Sigmoid colon (tissue), 7 donors: Measurements from ENCODE around the gene STRA8. TPM values are rescaled to one million over a fixed set of nuclear protein-coding genes. Genes with fewer than 3 reads are reported as not detected.
A peak's percentile ranks its signal among the peaks of the same experiment; 100 is the strongest.

Experiments used
- DNase-seq: peaks from one replicate; pipeline ENCODE4 v3.0.0-alpha.2; 2019
- H3K27ac ChIP-seq, 4 donors: fragments of 200-600 bp; sonication (generic); one replicate each; pipeline ENCODE4 v1.5.1; 2016 to 2019; ENCODE audit warnings: mild to moderate bottlenecking in 1 of 4
- H3K27me3 ChIP-seq, 3 donors: fragments of 200-600 bp; sonication (generic); one replicate each; pipeline ENCODE4 v1.5.1; 2019; ENCODE audit warnings: mild to moderate bottlenecking in 1 of 3
- H3K36me3 ChIP-seq, 4 donors: fragments of 200-600 bp; sonication (generic); one replicate each; pipeline ENCODE4 v1.5.1; 2016 to 2019
- H3K4me1 ChIP-seq, 4 donors: fragments of 200-600 bp; sonication (generic); one replicate each; pipeline ENCODE4 v1.5.1; 2017 to 2019
- H3K4me3 ChIP-seq, 4 donors: fragments of 200-600 bp; sonication (generic); one replicate each; pipeline ENCODE4 v1.5.1; 2017 to 2019; ENCODE audit warnings: mild to moderate bottlenecking in 2 of 4, moderate library complexity in 1 of 4
- H3K9me3 ChIP-seq, 4 donors: fragments of 200-600 bp in 3 of 4; sonication (generic) in 3 of 4; one replicate each; pipeline versions ENCODE4 v1.5.1 to v1.6.1; 2013 to 2019
- CTCF ChIP-seq, 4 experiments: fragments of 450-650 bp in 3 of 4; fragments of 200-600 bp in 1 of 4; IDR thresholded peaks; one replicate each; pipeline ENCODE4 v1.5.1; 2016 to 2019; ENCODE audit warnings: antibody characterized with exemption in 4 of 4, mild to moderate bottlenecking in 3 of 4, moderate library complexity in 2 of 4
- EP300 ChIP-seq, 4 donors: sonication (generic); formaldehyde crosslinking; IDR thresholded peaks; one replicate each; pipeline ENCODE4 v1.6.1; 2017; ENCODE audit warnings: antibody characterized with exemption in 4 of 4
- POLR2A ChIP-seq, 2 donors: fragments of 450-650 bp; IDR thresholded peaks; one replicate each; pipeline ENCODE4 v1.6.1; 2016; ENCODE audit warnings: antibody characterized with exemption in 2 of 2, mild to moderate bottlenecking in 2 of 2, moderate library complexity in 2 of 2
- POLR2AphosphoS5 ChIP-seq, 4 donors: sonication (generic); formaldehyde crosslinking; IDR thresholded peaks; one replicate each; pipeline ENCODE4 v1.6.1; 2017; ENCODE audit warnings: antibody characterized with exemption in 4 of 4
- WGBS, 2 donors: extraction: QIAGEN DNeasy Blood & Tissue Kit; methylation state at CpG; one replicate each; pipeline ENCODE4 v1.1.7; 2013; 5-methylcytosine and 5-hydroxymethylcytosine counted together
- intact Hi-C: fragments of 100-400 bp; cut with DNase I; formaldehyde crosslinking; loops from one replicate; pipeline ENCODE4 v1.15.1; 2023
- polyA plus RNA-seq, 3 donors: library from polyadenylated mRNA; stranded (reverse); fragments of 200-250 nt; gene quantifications; one replicate each; pipeline ENCODE4 v1.2.3, GENCODE V29; 2013
- total RNA-seq, 4 donors: library from RNA; depleted of rRNA; stranded (reverse); fragments of >200 nt; gene quantifications; one replicate each; pipeline ENCODE4 v1.1.0, GENCODE V29; 2016
- donor health status: healthy with polysubstance abuse.
- donor health status: Bipolar disorder and iron deficiency.
- donor health status: healthy.

The STRA8 gene
- total and polyA plus RNA-seq, 7 donors, result not detected

- WGBS, 2 donors, result 95% methylated on average over 6 of the region's 6 CpGs
- Histone ChIP-seq H3K27me3 (no peaks in the 10 kb centered on the region), H3K9me3 (no peaks in the 10 kb centered on the region), H3K4me3 (no peak overlapping the region), H3K4me1 (peaks cover 0 to 34% (median 25%) of the 10 kb centered on the region in 4 donors), H3K27ac (no peak overlapping the region), H3K36me3 (no peaks in the 10 kb centered on the region)
- DNase-seq, result no peak
- no peak for TF ChIP-seq EP300 (IDR thresholded peaks at IDR 0.05)
- no peak for TF ChIP-seq POLR2A (IDR thresholded peaks at IDR 0.05)
- no peak for TF ChIP-seq CTCF (IDR thresholded peaks at IDR 0.05)
- TF ChIP-seq POLR2AphosphoS5 (IDR thresholded peaks at IDR 0.05), result no peak
- intact Hi-C loops, result no loop called here
These were observed 26.1 kb downstream of the STRA8 start for GRCh38 chr7:135259702-135260101.

- Histone ChIP-seq H3K36me3 (no peaks in the 10 kb centered on the region), H3K4me3 (no peak overlapping the region), H3K9me3 (peaks cover 0 to 2% (median 0%) of the 10 kb centered on the region in 4 donors), H3K4me1 (peaks cover 0 to 26% (median 18%) of the 10 kb centered on the region in 4 donors), H3K27me3 (no peaks in the 10 kb centered on the region), H3K27ac (peak overlapping the region in 2 of 4 donors; percentile 69 to 74)
- TF ChIP-seq EP300 (IDR thresholded peaks at IDR 0.05) (no peak), CTCF (IDR thresholded peaks at IDR 0.05) (no peak), POLR2AphosphoS5 (IDR thresholded peaks at IDR 0.05) (no peak), POLR2A (IDR thresholded peaks at IDR 0.05) (no peak)
- intact Hi-C loops, result no loop called here
- no peak for DNase-seq
- WGBS, 2 donors, result 85 to 87% methylated on average over 2 of the region's 2 CpGs
These were observed 26.8 kb downstream of the STRA8 start for GRCh38 chr7:135260470-135260869.

GRCh38 chr7:135260930-135261721 lies 27.5 kb downstream of the STRA8 start:
- peak overlapping the region in 3 of 4 donors; percentile 43 to 74 (median 69) for H3K27ac ChIP-seq
- H3K27me3 ChIP-seq, result no peaks in the 10 kb centered on the region
- TF ChIP-seq POLR2AphosphoS5 (IDR thresholded peaks at IDR 0.05) (peak in 1 of 4 donors; percentile 52), POLR2A (IDR thresholded peaks at IDR 0.05) (no peak)
- H3K9me3 ChIP-seq, result peaks cover 0 to 4% (median 0%) of the 10 kb centered on the region in 4 donors
- 73 to 79% methylated on average over 10 of the region's 10 CpGs for WGBS, 2 donors
- intact Hi-C loops, result no loop called here
- H3K36me3 ChIP-seq, result no peaks in the 10 kb centered on the region
- H3K4me1 ChIP-seq, result peaks cover 0 to 26% (median 17%) of the 10 kb centered on the region in 4 donors
- H3K4me3 ChIP-seq, result no peak overlapping the region
- DNase-seq, result peak; percentile 74

- H3K9me3 ChIP-seq, result peaks cover 0 to 4% (median 0%) of the 10 kb centered on the region in 4 donors
- H3K4me1 ChIP-seq, result peaks cover 0 to 26% (median 17%) of the 10 kb centered on the region in 4 donors
- no peaks in the 10 kb centered on the region for H3K36me3 ChIP-seq
- no peaks in the 10 kb centered on the region for H3K27me3 ChIP-seq
- intact Hi-C loops, result no loop called here
- H3K4me3 ChIP-seq, result no peak overlapping the region
- DNase-seq, result no peak
- no peak overlapping the region for H3K27ac ChIP-seq
- WGBS, 2 donors, result 87 to 89% methylated on average over 9 of the region's 9 CpGs
- TF ChIP-seq EP300 (IDR thresholded peaks at IDR 0.05), result no peak
- TF ChIP-seq CTCF (IDR thresholded peaks at IDR 0.05), result no peak
- TF ChIP-seq POLR2AphosphoS5 (IDR thresholded peaks at IDR 0.05), result no peak
- no peak for TF ChIP-seq POLR2A (IDR thresholded peaks at IDR 0.05)
These were observed 29.1 kb downstream of the STRA8 start for GRCh38 chr7:135262623-135263320.

- Histone ChIP-seq H3K27ac (no peak overlapping the region), H3K27me3 (no peaks in the 10 kb centered on the region), H3K9me3 (peaks cover 0 to 4% (median 0%) of the 10 kb centered on the region in 4 donors), H3K4me1 (peaks cover 0 to 26% (median 17%) of the 10 kb centered on the region in 4 donors), H3K36me3 (no peaks in the 10 kb centered on the region), H3K4me3 (no peak overlapping the region)
- 96 to 98% methylated on average over 11 of the region's 11 CpGs for WGBS, 2 donors
- TF ChIP-seq CTCF (IDR thresholded peaks at IDR 0.05) (no peak), POLR2A (IDR thresholded peaks at IDR 0.05) (no peak), EP300 (IDR thresholded peaks at IDR 0.05) (no peak), POLR2AphosphoS5 (IDR thresholded peaks at IDR 0.05) (no peak)
- no peak for DNase-seq
- intact Hi-C loops, result no loop called here
These were observed 29.8 kb downstream of the STRA8 start for GRCh38 chr7:135263321-135263970.
